ENCODE results near the gene GIT2.

The GIT2 gene

DNA sequence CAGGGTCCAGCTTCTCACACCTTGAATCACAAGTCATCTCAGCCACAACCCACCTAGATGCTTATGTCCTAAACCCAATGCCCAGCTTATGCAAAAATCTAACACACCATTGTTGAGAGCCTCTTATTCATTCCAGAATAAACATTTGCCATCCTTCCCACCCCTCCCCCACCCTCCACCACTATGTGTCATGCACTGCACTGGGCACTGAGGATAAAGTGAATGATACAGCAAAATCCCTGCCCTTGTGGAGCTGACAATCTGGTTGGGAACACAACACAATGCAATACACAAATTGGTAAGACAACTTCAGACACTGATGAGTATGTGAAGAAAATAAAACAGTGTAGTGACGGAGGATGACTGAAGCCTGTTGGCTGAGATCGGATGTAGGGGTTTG lies 114.4 kb downstream of the GIT2 start:
- no peak overlapping the region for H3K4ac ChIP-seq (ENCODE audit: low read depth, low read length)
- H3K79me2 ChIP-seq (ENCODE audit: control insufficient read depth, insufficient read depth, low read length, poor library complexity): peaks cover 3% of the 10 kb centered on the region
- WGBS (ENCODE audit: extremely low coverage, insufficient coverage, insufficient read length): no CpG with 5 or more reads among the region's 2 CpGs
- no peak overlapping the region for H2AK5ac ChIP-seq (ENCODE audit: low read length)
- H3K27ac ChIP-seq (ENCODE audit: low read depth, low read length): no peak overlapping the region
- H3K18ac ChIP-seq (ENCODE audit: low read length): no peak overlapping the region
- H3K4me3 ChIP-seq (ENCODE audit: low read depth, low read length): no peak overlapping the region
- no peak overlapping the region for H3K14ac ChIP-seq (ENCODE audit: low read length)
- H3K27me3 ChIP-seq (ENCODE audit: insufficient read depth, low read length): no peaks in the 10 kb centered on the region
- H2BK12ac ChIP-seq (ENCODE audit: low read length): no peak overlapping the region
- H3K4me2 ChIP-seq (ENCODE audit: low read length): no peak overlapping the region
- H2BK120ac ChIP-seq (ENCODE audit: insufficient read depth, low read length, poor library complexity): no peak overlapping the region
- H3K23ac ChIP-seq (ENCODE audit: low read length): no peak overlapping the region
- no peaks in the 10 kb centered on the region for H3K9me3 ChIP-seq (ENCODE audit: insufficient read depth, low read depth, low read length)
- H4K12ac ChIP-seq (ENCODE audit: low read depth, low read length): no peak overlapping the region
- H3K36me3 ChIP-seq (ENCODE audit: control insufficient read depth in 1 of 2, insufficient read depth in 2 of 2, low read length in 2 of 2): no peaks in the 10 kb centered on the region
- DNase-seq: no peak
- H3K4me1 ChIP-seq (ENCODE audit: control insufficient read depth in 1 of 2, insufficient read depth in 2 of 2, low read length in 2 of 2): peaks cover 14 to 15% of the 10 kb centered on the region in 2 experiments
- peaks cover 5% of the 10 kb centered on the region for H3K79me1 ChIP-seq (ENCODE audit: low read length)
- no peak overlapping the region for H2AFZ ChIP-seq (ENCODE audit: insufficient read depth, low read length, poor library complexity)
- no peak overlapping the region for H4K91ac ChIP-seq (ENCODE audit: low read depth, low read length)
- H4K8ac ChIP-seq (ENCODE audit: low read depth, low read length): no peak overlapping the region
- no peak overlapping the region for H2BK5ac ChIP-seq (ENCODE audit: low read depth, low read length, poor library complexity)
- no peak overlapping the region for H3K9ac ChIP-seq (ENCODE audit: low read length)

DNA sequence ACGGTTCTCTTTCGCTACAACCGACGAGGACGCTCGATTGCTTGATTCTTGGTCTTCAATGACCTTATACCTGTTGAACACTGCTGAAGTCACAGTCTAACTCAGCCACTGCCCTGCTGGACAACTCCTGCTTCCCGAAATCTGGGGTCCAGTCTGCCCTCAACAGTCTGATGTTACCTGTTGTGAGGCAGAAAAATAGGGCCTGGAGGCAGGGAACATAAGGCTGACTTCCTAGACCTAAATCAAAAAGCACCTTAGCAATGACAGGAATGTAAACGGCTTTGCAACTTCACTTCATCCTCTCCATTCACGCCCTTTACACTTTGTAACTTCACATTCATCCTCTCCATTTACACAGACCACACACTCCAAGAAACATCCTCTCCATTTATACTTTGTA lies 115.2 kb downstream of the GIT2 start:
- no CpG with 5 or more reads among the region's 9 CpGs for WGBS (ENCODE audit: extremely low coverage, insufficient coverage, insufficient read length)
- H2AK5ac ChIP-seq (ENCODE audit: low read length): no peak overlapping the region
- H2BK12ac ChIP-seq (ENCODE audit: low read length): no peak overlapping the region
- no peak overlapping the region for H4K91ac ChIP-seq (ENCODE audit: low read depth, low read length)
- H3K27ac ChIP-seq (ENCODE audit: low read depth, low read length): no peak overlapping the region
- H4K8ac ChIP-seq (ENCODE audit: low read depth, low read length): peak overlapping the region; percentile 7
- no peak overlapping the region for H2BK5ac ChIP-seq (ENCODE audit: low read depth, low read length, poor library complexity)
- H3K4me3 ChIP-seq (ENCODE audit: low read depth, low read length): peak overlapping the region; percentile 74
- H2AFZ ChIP-seq (ENCODE audit: insufficient read depth, low read length, poor library complexity): peak overlapping the region; percentile 91
- peaks cover 14 to 15% of the 10 kb centered on the region in 2 experiments for H3K4me1 ChIP-seq (ENCODE audit: control insufficient read depth in 1 of 2, insufficient read depth in 2 of 2, low read length in 2 of 2)
- H3K27me3 ChIP-seq (ENCODE audit: insufficient read depth, low read length): no peaks in the 10 kb centered on the region
- H2BK120ac ChIP-seq (ENCODE audit: insufficient read depth, low read length, poor library complexity): no peak overlapping the region
- H3K4me2 ChIP-seq (ENCODE audit: low read length): peak overlapping the region; percentile 85
- H3K79me2 ChIP-seq (ENCODE audit: control insufficient read depth, insufficient read depth, low read length, poor library complexity): peaks cover 3% of the 10 kb centered on the region
- peak overlapping the region; percentile 37 for H3K9ac ChIP-seq (ENCODE audit: low read length)
- H3K9me3 ChIP-seq (ENCODE audit: insufficient read depth, low read depth, low read length): no peaks in the 10 kb centered on the region
- no peak overlapping the region for H3K4ac ChIP-seq (ENCODE audit: low read depth, low read length)
- no peak overlapping the region for H3K23ac ChIP-seq (ENCODE audit: low read length)
- no peaks in the 10 kb centered on the region for H3K36me3 ChIP-seq (ENCODE audit: control insufficient read depth in 1 of 2, insufficient read depth in 2 of 2, low read length in 2 of 2)
- peak overlapping the region; percentile 80 for H4K12ac ChIP-seq (ENCODE audit: low read depth, low read length)
- DNase-seq: peak; percentile 51 to 64
- H3K79me1 ChIP-seq (ENCODE audit: low read length): peaks cover 5% of the 10 kb centered on the region
- H3K18ac ChIP-seq (ENCODE audit: low read length): peak overlapping the region; percentile 22
- H3K14ac ChIP-seq (ENCODE audit: low read length): peak overlapping the region; percentile 55

DNA sequence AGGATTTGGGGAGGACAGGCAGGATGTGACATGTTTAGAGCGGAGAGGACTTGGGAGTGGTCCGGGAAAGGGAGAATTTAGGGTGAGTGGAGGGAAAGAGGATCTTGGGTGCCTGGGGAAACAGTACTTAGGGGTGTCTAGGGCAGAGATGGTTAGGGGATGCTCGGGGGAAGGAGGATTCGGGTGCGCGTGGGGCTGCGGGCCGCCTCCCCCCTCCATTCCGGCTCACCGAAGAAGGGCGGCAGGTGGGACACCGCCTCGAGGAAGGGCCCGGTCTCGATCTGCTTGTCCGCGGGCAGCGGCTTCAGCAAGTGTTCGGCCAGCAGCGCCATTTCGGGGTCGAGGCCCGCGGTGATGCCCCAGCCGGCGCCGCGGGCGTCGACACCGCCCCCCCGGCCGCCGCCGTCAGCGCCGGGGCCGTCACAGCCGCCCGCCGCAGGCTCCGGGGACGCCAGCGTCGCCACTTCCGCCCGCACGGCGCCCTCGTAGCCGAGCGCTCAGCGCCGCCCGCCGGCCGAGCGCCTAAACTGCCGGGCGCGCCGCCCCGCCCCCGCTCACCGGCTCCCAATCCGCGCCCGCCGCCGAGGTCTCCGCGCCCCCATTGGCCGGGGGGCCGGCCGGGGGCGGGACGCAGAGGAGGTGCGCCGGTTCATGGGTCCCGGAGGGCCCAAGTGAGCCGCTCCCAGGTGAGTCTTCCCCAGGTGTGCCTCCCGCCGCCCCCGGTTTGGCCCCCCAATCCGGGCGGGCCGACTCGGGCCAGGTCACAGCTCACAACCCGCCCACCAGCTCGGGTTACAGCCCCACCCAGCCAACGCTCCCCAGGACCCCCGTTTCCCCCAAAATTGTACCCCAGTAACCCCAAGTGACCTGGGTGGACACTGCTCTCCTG lies 115.9 kb downstream of the GIT2 start, which contains the start of gene GLTP:
TSS of gene GLTP (minus strand) at position 499 of the 889 bp plus-strand sequence. CDS start at position 332, 167 bp downstream.
- H3K79me2 ChIP-seq (ENCODE audit: control insufficient read depth, insufficient read depth, low read length, poor library complexity): peaks cover 3% of the 10 kb centered on the region
- peak within 1 kb of the TSS; percentile 3 for H2BK5ac ChIP-seq (ENCODE audit: low read depth, low read length, poor library complexity)
- H3K9ac ChIP-seq (ENCODE audit: low read length): peak within 1 kb of the TSS; percentile 86
- peak within 1 kb of the TSS; percentile 83 for H3K18ac ChIP-seq (ENCODE audit: low read length)
- peak within 1 kb of the TSS; percentile 50 for H2AK5ac ChIP-seq (ENCODE audit: low read length)
- peak within 1 kb of the TSS; percentile 68 for H2BK12ac ChIP-seq (ENCODE audit: low read length)
- no peak within 1 kb of the TSS for H3K27ac ChIP-seq (ENCODE audit: low read depth, low read length)
- no peaks in the 10 kb centered on the region for H3K27me3 ChIP-seq (ENCODE audit: insufficient read depth, low read length)
- H2AFZ ChIP-seq (ENCODE audit: insufficient read depth, low read length, poor library complexity): peak within 1 kb of the TSS; percentile 91
- H3K4me3 ChIP-seq (ENCODE audit: low read depth, low read length): peak within 1 kb of the TSS; percentile 86
- H2BK120ac ChIP-seq (ENCODE audit: insufficient read depth, low read length, poor library complexity): peak within 1 kb of the TSS; percentile 90
- H4K91ac ChIP-seq (ENCODE audit: low read depth, low read length): peak within 1 kb of the TSS; percentile 87
- H3K23ac ChIP-seq (ENCODE audit: low read length): no peak within 1 kb of the TSS
- peak within 1 kb of the TSS; percentile 65 for H3K4ac ChIP-seq (ENCODE audit: low read depth, low read length)
- H3K14ac ChIP-seq (ENCODE audit: low read length): peak within 1 kb of the TSS; percentile 90
- peaks cover 5% of the 10 kb centered on the region for H3K79me1 ChIP-seq (ENCODE audit: low read length)
- peak; percentile 92 to 97 for DNase-seq
- peak within 1 kb of the TSS; percentile 94 for H4K8ac ChIP-seq (ENCODE audit: low read depth, low read length)
- peak within 1 kb of the TSS; percentile 85 for H3K4me2 ChIP-seq (ENCODE audit: low read length)
- no CpG with 5 or more reads among the region's 92 CpGs for WGBS (ENCODE audit: extremely low coverage, insufficient coverage, insufficient read length)
- H3K36me3 ChIP-seq (ENCODE audit: control insufficient read depth in 1 of 2, insufficient read depth in 2 of 2, low read length in 2 of 2): no peaks in the 10 kb centered on the region
- no peaks in the 10 kb centered on the region for H3K9me3 ChIP-seq (ENCODE audit: insufficient read depth, low read depth, low read length)
- H4K12ac ChIP-seq (ENCODE audit: low read depth, low read length): peak within 1 kb of the TSS; percentile 92
- H3K4me1 ChIP-seq (ENCODE audit: control insufficient read depth in 1 of 2, insufficient read depth in 2 of 2, low read length in 2 of 2): peaks cover 14 to 16% of the 10 kb centered on the region in 2 experiments
